K562 (cell line): Measurements from ENCODE around the gene PPP1R15A. TPM values are rescaled to one million over a fixed set of nuclear protein-coding genes. Genes with fewer than 3 reads are reported as not detected.
A peak's percentile ranks its signal among the peaks of the same experiment; 100 is the strongest.

ENCODE experiments used
- ARID1B ChIP-seq: fragments of 450-650 bp; IDR thresholded peaks from 2 replicates; pipeline ENCODE4 v1.6.1; 2016; ENCODE audit warnings: antibody characterized with exemption, mild to moderate bottlenecking, inconsistent platforms
- CTBP1 ChIP-seq: fragments of 450-650 bp; IDR thresholded peaks from 2 replicates; pipeline ENCODE4 v1.6.1; 2016; ENCODE audit warnings: borderline replicate concordance
- HDAC2 ChIP-seq: fragments of 450-650 bp; IDR thresholded peaks from 2 replicates; pipeline ENCODE4 v1.6.1; 2016; ENCODE audit warnings: mild to moderate bottlenecking
- HNRNPH1 ChIP-seq: fragments of 200-400 bp; formaldehyde crosslinking; optimal IDR thresholded peaks from 2 replicates; pipeline ENCODE3; 2017; ENCODE audit warnings: low read depth, mild to moderate bottlenecking, low read length, moderate library complexity
- KLF1 ChIP-seq: fragments of 450-650 bp; IDR thresholded peaks from 2 replicates; pipeline ENCODE4 v1.6.1; 2016; ENCODE audit warnings: missing genetic modification characterization, missing compliant biosample characterization
- KLF10 ChIP-seq: fragments of 250-450 bp; sonication (Bioruptor Pico); IDR thresholded peaks from 2 replicates; pipeline ENCODE4 v1.6.1; 2021; ENCODE audit warnings: matching md5 sums
- MEIS2 ChIP-seq: fragments of 450-650 bp; IDR thresholded peaks from 2 replicates; pipeline ENCODE4 v1.6.1; 2014; ENCODE audit warnings: mild to moderate bottlenecking; ENCODE audit not compliant: partially characterized antibody
- MLX ChIP-seq, 2 experiments: fragments of 450-650 bp in 1 of 2; sonication (generic) in 1 of 2; formaldehyde crosslinking; conservative IDR thresholded peaks; 2 replicates each; pipeline versions ENCODE4 v1.4.0 to v1.8.1; 2020 to 2022; ENCODE audit warnings: mild to moderate bottlenecking in 1 of 2, missing genetic modification reagents in 1 of 2
- SMARCC2 ChIP-seq: fragments of 450-650 bp; IDR thresholded peaks from 2 replicates; pipeline ENCODE4 v1.6.1; 2017; ENCODE audit warnings: antibody characterized with exemption, moderate library complexity, mild to moderate bottlenecking, low read depth
- TBL1XR1 ChIP-seq, 2 experiments: IDR thresholded peaks; 2 replicates each; pipeline ENCODE4 v1.6.1; 2012; ENCODE audit warnings: improper control_type of control experiment in 2 of 2, low read length in 2 of 2, mild to moderate bottlenecking in 1 of 2
- TGIF2 ChIP-seq: sonication (generic); formaldehyde crosslinking; IDR thresholded peaks from 2 replicates; pipeline ENCODE4 v1.8.1; 2022; ENCODE audit warnings: mild to moderate bottlenecking, missing genetic modification reagents, moderate library complexity
- ZBTB11 ChIP-seq, 3 experiments: fragments of 200-800 bp in 1 of 3; fragments of 250-450 bp in 1 of 3; fragments of 450-650 bp in 1 of 3; sonication (Bioruptor Pico) in 1 of 3; sonication (Bioruptor generic) in 1 of 3; formaldehyde crosslinking in 1 of 3; IDR thresholded peaks; 2 replicates each; pipeline versions ENCODE4 v1.6.1 to v1.8.0; 2016 to 2022; ENCODE audit warnings: mild to moderate bottlenecking in 2 of 3, missing genetic modification characterization in 2 of 3, missing compliant biosample characterization in 1 of 3, moderate library complexity in 1 of 3
- ZKSCAN8 ChIP-seq: fragments of 200-800 bp; sonication (Bioruptor generic); IDR thresholded peaks from 2 replicates; pipeline ENCODE4 v1.6.1; 2016; ENCODE audit warnings: missing genetic modification characterization, missing compliant biosample characterization
- ZNF318 ChIP-seq, 2 experiments: fragments of 450-650 bp; IDR thresholded peaks; 2 replicates each; pipeline ENCODE4 v1.6.1; 2016; ENCODE audit warnings: mild to moderate bottlenecking in 2 of 2, borderline replicate concordance in 1 of 2, low read depth in 1 of 2, moderate library complexity in 1 of 2
- ZNF79 ChIP-seq: fragments of 250-450 bp; sonication (Bioruptor Pico); IDR thresholded peaks from 2 replicates; pipeline ENCODE4 v1.4.0; 2020; ENCODE audit warnings: low read depth, mild to moderate bottlenecking, moderate library complexity
- polyA plus RNA-seq, 8 experiments: library from polyadenylated mRNA; depleted of rRNA in 4 of 8; stranded (reverse) in 5 of 8; unstranded in 3 of 8; fragments of >200 nt; fragmentation: Nextera tagmentation in 2 of 8; fragmentation: Illumina TruSeq in 1 of 8; extraction: Ambion mirVana in 2 of 8; extraction: Trizol in 1 of 8; gene quantifications; 2 replicates each; pipeline versions ENCODE4 v1.2.1 to v1.2.3, GENCODE V29; 2011 to 2014; ENCODE audit warnings: inconsistent platforms in 1 of 8, missing spikeins in 1 of 8
- total RNA-seq, 7 experiments: library from RNA; depleted of rRNA in 6 of 7; stranded (reverse); fragments of >200 nt in 6 of 7; fragmentation: Illumina TruSeq in 2 of 7; extraction: Trizol in 2 of 7; gene quantifications; 2 replicates each; pipeline versions ENCODE4 v1.2.1 to v1.2.3, GENCODE V29; 2011 to 2021; ENCODE audit warnings: low replicate concordance in 1 of 7

PPP1R15A gene
- total and polyA plus RNA-seq, 9 of the 15 experiments (the other 6 are each of a cell fraction or from before 2014, with no cell fraction given), result 0.42 to 73.7 (median 44.0) TPM

- TF ChIP-seq SMARCC2 (no peak), ZNF318 (IDR thresholded peaks at IDR 0.05; ENCODE audit: borderline replicate concordance in 1 of 2, low read depth in 1 of 2) (no peak), ZNF79 (CRISPR knock-in tag) (no peak), TGIF2 (no peak), HDAC2 (peak; percentile 52), ZKSCAN8 (no peak), HNRNPH1 (no peak), ARID1B (peak; percentile 77), ZBTB11 (CRISPR knock-in tag; IDR thresholded peaks at IDR 0.05) (no peak), MEIS2 (no peak), KLF1 (tag) (no peak), CTBP1 (peak; percentile 28; the same call in 1 of the 2 replicates), MLX (CRISPR knock-in tag; conservative IDR thresholded peaks at IDR 0.05) (no peak), KLF10 (CRISPR knock-in tag) (no peak), TBL1XR1 (IDR thresholded peaks at IDR 0.05; ENCODE audit: low read length in 2 of 2) (0 out of 4 replicates have a peak, but pooled peaks of 1 of the 2 experiments have one; percentile 11)
These were observed 5.0 kb upstream of the PPP1R15A start (continued) for GRCh38 chr19:48867123-48867745.
